Measurements from ENCODE around the gene KDELR3.

- TF ChIP-seq CTCF (conservative IDR thresholded peaks at IDR 0.05 in 1 of 2, IDR thresholded peaks at IDR 0.05 in 1 of 2; ENCODE audit: low read depth in 1 of 2, low read length in 2 of 2) (no peak), EZH2 (IDR thresholded peaks at IDR 0.05; ENCODE audit: low read length, missing control alignments) (no peak)
Measured at GRCh38 chr22:38436629-38437395, 31.1 kb upstream of the KDELR3 start.

Measured in fibroblast of lung (primary cell).